Endothelial cell of umbilical vein (primary cell): ENCODE measurements around the gene QRFP. TPM values are rescaled to one million over a fixed set of nuclear protein-coding genes. Genes with fewer than 3 reads are reported as not detected.

Source experiments
- BruUV-seq: library from RNA; stranded (reverse); fragments of 400-500 nt; replicated peaks from 2 replicates; lab custom pipeline; 2021; lab: Mats Ljungman, UMichigan
- CTCF ChIA-PET: fragments of 300-600, 350-600 bp; sonication (Branson Sonifier 250); formaldehyde crosslinking; loops from one replicate; lab custom pipeline; 2021; ENCODE audit warnings: antibody characterized with exemption, inconsistent platforms; lab: Charles Lee
- POLR2A ChIA-PET: fragments of 300-600, 350-600 bp; sonication (Branson Sonifier 250); formaldehyde crosslinking; loops from one replicate; lab custom pipeline; 2021; ENCODE audit warnings: antibody characterized with exemption, inconsistent platforms; lab: Charles Lee
- DNase-seq: peaks from one replicate; pipeline ENCODE4 v3.0.0-alpha.2; 2011; ENCODE audit warnings: low read depth, low spot score
- FAIRE-seq: peaks from 2 replicates; lab custom pipeline; 2011; peaks lifted over from hg19 to GRCh38; lab: Jason Lieb, UNC
- H2AFZ ChIP-seq: 2 replicates; pipeline ENCODE4 v1.6.0; 2012; ENCODE audit warnings: low read depth, low read length, control low read depth, inconsistent platforms
- H3K27ac ChIP-seq: 2 replicates; pipeline ENCODE4 v1.5.1; 2011; ENCODE audit warnings: low read depth, mild to moderate bottlenecking, control low read depth, low read length, moderate library complexity; ENCODE audit not compliant: insufficient read depth
- H3K27me3 ChIP-seq, 2 experiments: 2 replicates each; pipeline versions ENCODE4 v1.6.0 to v1.6.1; 2011; ENCODE audit warnings: low read length in 2 of 2, mixed read lengths in 1 of 2; ENCODE audit not compliant: control insufficient read depth in 2 of 2, insufficient read depth in 2 of 2
- H3K36me3 ChIP-seq, 2 experiments: 2 replicates in 1 of 2; 3 replicates in 1 of 2; pipeline ENCODE4 v1.5.1; 2011; ENCODE audit warnings: low read length in 2 of 2, mild to moderate bottlenecking in 1 of 2, moderate library complexity in 1 of 2; ENCODE audit not compliant: control insufficient read depth in 2 of 2, insufficient read depth in 2 of 2; ENCODE audit errors: extremely low read depth in 1 of 2
- H3K4me1 ChIP-seq: 3 replicates; pipeline ENCODE4 v1.5.1; 2011; ENCODE audit warnings: mild to moderate bottlenecking, low read length; ENCODE audit not compliant: control insufficient read depth, insufficient read depth; ENCODE audit errors: extremely low read depth
- H3K4me2 ChIP-seq: 2 replicates; pipeline ENCODE4 v1.6.1; 2011; ENCODE audit warnings: low read length, control low read depth, mixed read lengths; ENCODE audit not compliant: insufficient read depth
- H3K4me3 ChIP-seq, 3 experiments: fragments of 200-600 bp in 1 of 3; sonication (generic), shearing (Covaris generic) in 1 of 3; replicated peaks in 1 of 3; 2 replicates each; pipeline ENCODE4 v1.5.1; 2011 to 2016; ENCODE audit warnings: control low read depth in 3 of 3, low read length in 3 of 3, mild to moderate bottlenecking in 2 of 3, inconsistent platforms in 1 of 3, low read depth in 1 of 3, moderate library complexity in 1 of 3; ENCODE audit not compliant: insufficient read depth in 1 of 3
- H3K79me2 ChIP-seq: 2 replicates; pipeline ENCODE4 v1.6.0; 2012; ENCODE audit warnings: low read length, inconsistent platforms; ENCODE audit not compliant: control insufficient read depth, insufficient read depth
- H3K9ac ChIP-seq: replicated peaks from 2 replicates; pipeline ENCODE3; 2011; ENCODE audit warnings: low read length, control low read depth; ENCODE audit not compliant: insufficient read depth; ENCODE audit errors: extremely low read depth
- H3K9me1 ChIP-seq: replicated peaks from 3 replicates; pipeline ENCODE4 v1.6.0; 2011; ENCODE audit warnings: mild to moderate bottlenecking, low read length; ENCODE audit not compliant: control insufficient read depth, insufficient read depth; ENCODE audit errors: extremely low read depth
- H3K9me3 ChIP-seq: replicated peaks from 2 replicates; pipeline ENCODE4 v1.5.1; 2012; ENCODE audit warnings: low read length, inconsistent platforms; ENCODE audit not compliant: control insufficient read depth, insufficient read depth
- H4K20me1 ChIP-seq: replicated peaks from 2 replicates; pipeline ENCODE3; 2011; ENCODE audit warnings: mild to moderate bottlenecking, low read length; ENCODE audit not compliant: control insufficient read depth, insufficient read depth; ENCODE audit errors: extremely low read depth
- CTCF ChIP-seq, 2 donors: IDR thresholded peaks; 1 replicate in 1 of 2; 2 replicates in 1 of 2; pipeline ENCODE4 v1.5.1; 2011; ENCODE audit warnings: low read length in 2 of 2, mild to moderate bottlenecking in 2 of 2, moderate library complexity in 2 of 2, control low read depth in 1 of 2, inconsistent platforms in 1 of 2, low read depth in 1 of 2; ENCODE audit not compliant: insufficient read depth in 1 of 2; ENCODE audit errors: extremely low read depth in 1 of 2
- EZH2 ChIP-seq: IDR thresholded peaks from 2 replicates; pipeline ENCODE4 v1.6.1; 2012; ENCODE audit warnings: borderline replicate concordance, low read depth, mild to moderate bottlenecking, moderate library complexity, low read length, inconsistent platforms; ENCODE audit not compliant: severe bottlenecking
- FOS ChIP-seq: IDR thresholded peaks from 2 replicates; pipeline ENCODE4 v1.6.1; 2011; ENCODE audit warnings: mild to moderate bottlenecking, low read length, moderate library complexity, borderline replicate concordance; ENCODE audit not compliant: insufficient read depth
- GATA2 ChIP-seq: IDR thresholded peaks from 2 replicates; pipeline ENCODE4 v1.7.0; 2011; ENCODE audit warnings: low read depth, mild to moderate bottlenecking, moderate library complexity, mixed read lengths, low read length; ENCODE audit not compliant: insufficient read length, insufficient read depth
- JUN ChIP-seq: IDR thresholded peaks from 2 replicates; pipeline ENCODE4 v1.6.1; 2011; ENCODE audit warnings: borderline replicate concordance, low read depth; ENCODE audit not compliant: insufficient read length, insufficient read depth
- MAX ChIP-seq: IDR thresholded peaks from 2 replicates; pipeline ENCODE4 v1.6.1; 2011; ENCODE audit not compliant: insufficient read depth, insufficient read length
- MYC ChIP-seq: IDR thresholded peaks from one replicate; pipeline ENCODE4 v1.6.1; 2011; ENCODE audit warnings: mild to moderate bottlenecking, low read depth, low read length
- POLR2A ChIP-seq: IDR thresholded peaks from 2 replicates; pipeline ENCODE4 v1.6.1; 2012; ENCODE audit warnings: low read depth, mild to moderate bottlenecking, control low read depth, low read length
- POLR2AphosphoS5 ChIP-seq: IDR thresholded peaks from 2 replicates; pipeline ENCODE4 v1.6.1; 2012; ENCODE audit warnings: low read depth, mild to moderate bottlenecking, control low read depth, low read length, moderate library complexity; ENCODE audit not compliant: insufficient read depth
- dilution Hi-C: fragments of 300-500 bp; cut with MboI; formaldehyde crosslinking; loops from one replicate; pipeline ENCODE4 v1.15.0; 2019; ENCODE audit warnings: low sequenced_read_pairs; ENCODE audit not compliant: extremely low pct_ligation_motif_present
- intact Hi-C: fragments of 100-400 bp; cut with micrococcal nuclease; formaldehyde crosslinking; loops from one replicate; pipeline ENCODE4 v1.10.0; 2022
- polyA plus RNA-seq, 4 experiments: library from polyadenylated mRNA; depleted of rRNA in 3 of 4; stranded (reverse) in 3 of 4; unstranded in 1 of 4; fragments of >200 nt; gene quantifications; 2 replicates each; pipeline versions ENCODE4 v1.2.1 to v1.2.3, GENCODE V29; 2011 to 2012; ENCODE audit warnings: missing spikeins in 1 of 4
- total RNA-seq: library from RNA; stranded (reverse); gene quantifications from 2 replicates; pipeline ENCODE4 v1.2.3, GENCODE V29; 2021

QRFP gene
- total and polyA plus RNA-seq, 2 donors (not counting 3 experiments of a cell fraction or from before 2014, with no cell fraction given): not detected

DNA sequence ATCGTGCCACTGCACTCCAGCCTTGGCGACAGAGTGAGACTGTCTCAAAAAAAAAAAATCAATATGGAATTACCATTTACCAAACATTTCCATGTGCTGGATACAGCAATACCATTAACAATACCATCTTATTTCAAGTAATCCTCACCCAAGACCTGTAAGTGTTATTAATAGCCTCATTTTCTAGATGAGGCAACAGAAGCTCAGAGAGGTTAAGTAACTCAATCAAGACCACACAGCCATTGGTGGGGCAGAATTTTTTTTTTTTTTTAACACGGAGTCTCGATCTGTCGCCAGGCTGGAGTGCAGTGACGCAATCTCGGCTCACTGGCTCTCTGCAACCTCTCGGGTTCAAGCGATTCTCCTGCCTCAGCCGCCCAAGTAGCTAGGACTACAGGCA is 46.1 kb upstream of the QRFP start:
- Histone ChIP-seq H3K4me3 (no peak overlapping the region), H3K36me3 (no peaks in the 10 kb centered on the region), H3K4me1 (peaks cover 3% of the 10 kb centered on the region), H3K27me3 (peaks cover 15 to 27% of the 10 kb centered on the region in 2 experiments), H3K4me2 (no peak overlapping the region), H3K27ac (no peak overlapping the region), H2AFZ (no peak overlapping the region), H3K9me1 (no peaks in the 10 kb centered on the region), H3K9ac (no peak overlapping the region), H3K79me2 (no peaks in the 10 kb centered on the region), H3K9me3 (no peaks in the 10 kb centered on the region), H4K20me1 (no peaks in the 10 kb centered on the region)
- FAIRE-seq (no peak), DNase-seq (no peak)
- no TSS peak for BruUV-seq
- ChIA-PET POLR2A (interaction anchor here (0.6 kb wide), 1 partner anchor 40 kb away, joined by 3 read pairs; no protein-coding TSS in a partner anchor), CTCF (interaction anchor here (1.0 to 1.4 kb wide), 6 partner anchors 9 to 242 kb away, joined by 3 read pairs; no protein-coding TSS in a partner anchor)
- dilution Hi-C loops (no loop called here), intact Hi-C loops (no loop called here)
- TF ChIP-seq FOS (no peak), GATA2 (no peak), EZH2 (no peak), MAX (no peak)

- Histone ChIP-seq H3K79me2 (no peaks in the 10 kb centered on the region), H3K4me2 (no peak overlapping the region), H3K4me3 (no peak overlapping the region), H3K27ac (no peak overlapping the region), H3K27me3 (peaks cover 21 to 33% of the 10 kb centered on the region in 2 experiments), H3K36me3 (no peaks in the 10 kb centered on the region), H3K9me1 (no peaks in the 10 kb centered on the region), H4K20me1 (no peaks in the 10 kb centered on the region), H3K9me3 (no peaks in the 10 kb centered on the region), H2AFZ (no peak overlapping the region), H3K4me1 (peaks cover 3% of the 10 kb centered on the region), H3K9ac (no peak overlapping the region)
- CTCF ChIA-PET: interaction anchor here (1.2 to 1.4 kb wide), 2 partner anchors 12 to 21 kb away, joined by 3 read pairs; no protein-coding TSS in a partner anchor
- POLR2A ChIA-PET: interaction anchor here (0.6 kb wide), 1 partner anchor 40 kb away, joined by 3 read pairs; no protein-coding TSS in a partner anchor
- FAIRE-seq (no peak), DNase-seq (no peak)
- dilution Hi-C loops: no loop called here
- TF ChIP-seq MAX (no peak), POLR2AphosphoS5 (no peak), FOS (no peak), POLR2A (no peak), EZH2 (no peak), CTCF (IDR thresholded peaks at IDR 0.05; ENCODE audit: extremely low read depth in 1 of 2, insufficient read depth in 1 of 2, low read depth in 1 of 2, low read length in 2 of 2) (no peak), MYC (no peak), GATA2 (no peak), JUN (no peak)
- BruUV-seq: no TSS peak
- intact Hi-C loops: no loop called here
These were observed 45.5 kb upstream of the QRFP start for GRCh38 chr9:130942084-130942483.
